Sigmoid colon (tissue), 4 donors: ENCODE results near the gene ZPR1.

Experiments
- CTCF ChIP-seq, 4 experiments: fragments of 450-650 bp in 3 of 4; fragments of 200-600 bp in 1 of 4; IDR thresholded peaks; one replicate each; pipeline ENCODE4 v1.5.1; 2016 to 2019; ENCODE audit warnings: antibody characterized with exemption in 4 of 4, mild to moderate bottlenecking in 3 of 4, moderate library complexity in 2 of 4
- POLR2A ChIP-seq, 2 donors: fragments of 450-650 bp; IDR thresholded peaks; one replicate each; pipeline ENCODE4 v1.6.1; 2016; ENCODE audit warnings: antibody characterized with exemption in 2 of 2, mild to moderate bottlenecking in 2 of 2, moderate library complexity in 2 of 2
- POLR2AphosphoS5 ChIP-seq, 4 donors: sonication (generic); formaldehyde crosslinking; IDR thresholded peaks; one replicate each; pipeline ENCODE4 v1.6.1; 2017; ENCODE audit warnings: antibody characterized with exemption in 4 of 4

GRCh38 chr11:116814502-116814901, 26.7 kb upstream of the ZPR1 start:
- TF ChIP-seq CTCF (IDR thresholded peaks at IDR 0.05) (no peak), POLR2A (IDR thresholded peaks at IDR 0.05) (no peak), POLR2AphosphoS5 (IDR thresholded peaks at IDR 0.05) (no peak)
